ENCODE data around the gene TRIM66.
A peak's percentile ranks its signal among the peaks of the same experiment; 100 is the strongest.

TRIM66 gene

DNA sequence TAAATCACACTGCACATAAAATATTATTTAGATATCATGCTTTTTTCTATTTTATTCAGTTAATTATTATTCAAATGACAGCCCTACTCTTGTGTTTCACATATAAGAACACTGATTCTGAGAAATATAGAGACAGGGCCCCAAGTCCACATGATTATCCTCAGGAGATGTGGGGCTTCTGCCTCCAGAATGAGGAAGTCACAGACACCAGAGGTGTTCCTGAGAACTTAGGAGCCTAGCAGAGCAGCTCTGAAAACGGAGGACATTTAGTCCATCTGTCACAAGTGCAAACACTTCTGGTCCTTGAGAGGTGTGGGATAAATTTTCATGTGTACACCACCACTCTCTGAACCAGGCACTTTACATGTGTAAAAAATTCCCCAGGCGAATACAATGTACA is 26.2 kb downstream of the TRIM66 start:
- no peak for DNase-seq (ENCODE audit: low read depth in 2 of 2)

- DNase-seq (ENCODE audit: low read depth in 2 of 2), result no peak
These were observed 28.0 kb downstream of the TRIM66 start for GRCh38 chr11:8654503-8654902.

- no peak for DNase-seq (ENCODE audit: low read depth in 2 of 2)
These were observed 30.3 kb downstream of the TRIM66 start for GRCh38 chr11:8652140-8652539.

DNA sequence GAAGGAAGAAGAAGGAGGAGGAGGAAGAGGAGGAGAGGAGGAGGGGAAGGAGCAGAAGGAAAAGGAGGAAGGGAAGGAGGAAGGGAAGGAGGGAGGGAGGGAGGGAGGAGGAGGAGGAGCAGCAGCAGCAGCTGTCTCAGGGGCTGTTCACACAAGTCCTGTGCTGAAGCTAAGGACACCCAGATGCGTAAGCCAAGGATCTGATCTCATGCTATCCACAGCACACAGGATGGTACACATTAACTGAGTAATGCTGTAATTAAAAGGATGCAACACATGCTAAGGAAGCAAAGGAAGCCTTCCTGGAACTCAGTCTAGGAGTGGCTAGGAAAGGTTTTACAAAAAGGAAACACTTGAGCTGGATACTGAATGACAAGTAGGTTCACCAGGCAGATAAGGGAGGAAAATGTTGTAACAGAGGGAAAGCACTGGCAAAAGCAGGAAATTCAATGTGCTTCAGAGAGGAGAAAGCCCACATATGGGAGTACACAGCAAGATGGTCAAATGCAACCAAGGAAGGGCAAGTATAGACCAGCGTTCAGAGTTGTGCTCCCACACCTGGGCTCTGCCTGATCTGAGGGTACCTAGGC is 32.0 kb downstream of the TRIM66 start:
- no peak for DNase-seq (ENCODE audit: low read depth in 2 of 2)

GRCh38 chr11:8649361-8649760 is 33.1 kb downstream of the TRIM66 start:
- no peak for DNase-seq (ENCODE audit: low read depth in 2 of 2)

- no peak for DNase-seq (ENCODE audit: low read depth in 2 of 2)
These were observed 35.6 kb downstream of the TRIM66 start for GRCh38 chr11:8646873-8647272.

DNA sequence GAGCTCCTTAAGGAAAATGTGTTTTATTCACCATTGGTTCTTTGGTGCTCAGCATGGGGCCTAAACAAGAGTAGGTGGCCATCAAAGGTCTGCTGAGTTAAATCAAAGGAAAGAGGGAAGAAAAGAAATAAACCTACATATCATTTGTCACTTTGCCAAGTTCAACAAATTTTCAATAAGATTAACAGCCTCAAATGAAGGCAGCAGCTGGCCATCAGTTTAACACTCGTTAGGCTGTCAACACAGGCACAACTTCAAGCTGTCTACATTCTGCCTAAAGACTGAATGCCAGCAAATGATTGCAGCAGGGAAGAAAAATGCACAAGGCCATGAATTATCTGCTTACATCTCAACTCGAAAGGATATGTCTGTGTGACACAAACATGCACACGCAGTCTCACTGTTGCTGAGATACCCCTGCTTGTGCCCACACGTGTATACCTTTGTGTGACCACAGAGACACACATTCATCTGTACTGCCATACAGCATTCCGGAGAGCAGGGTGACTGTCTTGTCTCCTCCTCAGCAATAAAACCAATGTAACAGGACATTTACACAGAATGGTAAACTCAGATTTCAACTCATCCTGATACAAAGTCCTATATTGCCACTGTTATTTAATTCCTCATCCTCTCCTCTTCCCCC is 40.1 kb downstream of the TRIM66 start:
- no peak for DNase-seq (ENCODE audit: low read depth in 2 of 2)

GRCh38 chr11:8641332-8641731 is 41.1 kb downstream of the TRIM66 start:
- no peak for DNase-seq (ENCODE audit: low read depth in 2 of 2)

DNA sequence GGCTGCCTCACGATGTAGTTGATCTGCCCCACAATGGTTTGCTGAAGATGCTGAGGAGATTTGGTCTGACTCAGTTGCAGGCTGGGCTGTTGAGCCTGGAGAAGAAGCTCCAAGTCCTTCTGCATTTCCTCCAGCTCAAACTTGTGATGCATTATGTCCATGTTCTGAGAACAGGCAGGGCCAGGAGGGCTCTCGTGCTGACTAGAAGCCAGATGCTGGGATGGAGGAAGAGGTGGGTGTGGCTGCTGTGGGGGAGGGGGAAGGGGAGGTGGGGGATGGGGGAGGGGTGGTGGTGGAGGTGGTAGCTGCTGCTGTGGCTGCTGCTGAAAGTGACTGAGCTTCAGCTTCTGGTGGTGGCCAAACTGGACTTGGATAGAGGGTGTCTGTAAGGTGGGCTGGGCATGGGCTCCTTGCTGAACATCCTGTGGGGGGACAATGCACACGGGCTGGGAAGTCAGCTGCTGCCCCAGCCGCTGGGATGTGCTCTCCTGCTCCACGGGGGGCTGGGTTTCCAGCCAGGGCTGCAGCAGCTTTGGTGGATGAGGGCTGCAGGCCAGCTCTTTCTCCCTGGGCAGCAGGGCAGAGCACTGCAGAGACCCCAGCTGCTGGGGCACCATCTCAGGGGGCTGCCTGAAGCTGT is 42.1 kb downstream of the TRIM66 start:
- no peak for DNase-seq (ENCODE audit: low read depth in 2 of 2)

DNA sequence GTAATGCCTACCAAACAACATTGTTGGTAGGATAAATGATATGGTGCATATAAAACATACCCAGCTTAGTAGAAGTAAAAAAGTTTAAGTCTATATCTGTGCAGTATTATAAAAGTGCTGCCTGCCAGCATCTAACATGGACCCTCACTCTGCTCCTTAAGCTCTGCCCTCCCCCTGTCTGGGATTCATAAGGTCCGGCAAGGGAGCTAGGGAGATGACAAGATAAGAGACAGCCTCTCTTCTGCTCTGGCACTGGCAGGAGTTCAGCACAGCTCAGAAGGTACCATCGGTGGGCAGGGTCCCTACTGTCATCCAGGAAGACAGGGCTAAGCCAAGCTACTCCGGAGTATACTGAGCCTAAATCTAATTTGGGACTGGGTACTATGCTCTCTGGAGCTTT is 42.8 kb downstream of the TRIM66 start:
- DNase-seq (ENCODE audit: low read depth in 2 of 2), result no peak

- DNase-seq (ENCODE audit: low read depth in 2 of 2), result no peak
These were observed 44.2 kb downstream of the TRIM66 start for GRCh38 chr11:8638300-8638699.

DNA sequence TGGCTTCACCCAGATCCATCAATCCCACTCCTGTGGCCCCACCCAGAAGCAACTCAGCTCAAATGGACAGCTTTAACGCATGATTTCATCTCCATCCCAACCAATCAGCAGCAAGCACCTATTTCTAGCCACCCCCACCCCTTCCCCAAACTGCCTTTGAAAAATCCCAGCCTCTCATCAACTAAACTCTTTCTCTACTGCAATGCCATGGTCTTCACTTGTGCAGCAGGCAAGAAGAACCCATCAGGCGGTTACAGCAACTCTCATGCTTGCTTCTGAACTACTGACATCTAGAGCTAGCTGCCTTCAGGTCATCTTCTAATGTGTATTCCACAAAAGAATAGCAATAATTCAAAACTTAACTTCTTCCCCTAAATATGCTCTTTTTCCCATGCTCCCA is 46.3 kb downstream of the TRIM66 start:
- no peak for DNase-seq (ENCODE audit: low read depth in 2 of 2)

DNA sequence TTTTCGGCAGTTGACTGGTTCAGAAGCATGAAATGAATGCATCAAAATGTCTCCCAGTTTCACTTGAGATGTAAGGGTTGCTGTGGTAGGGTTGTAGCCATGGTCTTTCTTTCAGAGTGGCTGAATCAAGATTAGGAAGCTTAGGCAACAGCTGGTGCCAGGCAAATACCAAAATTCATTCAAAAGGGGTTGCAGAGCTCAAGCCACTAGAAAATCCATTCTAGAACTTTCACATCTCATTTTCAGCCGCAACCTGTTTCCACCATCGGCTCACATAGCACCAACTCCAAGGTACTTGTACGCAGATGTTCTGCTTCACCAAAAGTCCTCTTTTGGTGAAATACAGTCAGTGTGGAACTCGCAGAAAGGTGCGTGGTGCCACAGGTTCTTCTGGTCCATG is 48.0 kb downstream of the TRIM66 start:
- no peak for DNase-seq (ENCODE audit: low read depth in 2 of 2)

DNA sequence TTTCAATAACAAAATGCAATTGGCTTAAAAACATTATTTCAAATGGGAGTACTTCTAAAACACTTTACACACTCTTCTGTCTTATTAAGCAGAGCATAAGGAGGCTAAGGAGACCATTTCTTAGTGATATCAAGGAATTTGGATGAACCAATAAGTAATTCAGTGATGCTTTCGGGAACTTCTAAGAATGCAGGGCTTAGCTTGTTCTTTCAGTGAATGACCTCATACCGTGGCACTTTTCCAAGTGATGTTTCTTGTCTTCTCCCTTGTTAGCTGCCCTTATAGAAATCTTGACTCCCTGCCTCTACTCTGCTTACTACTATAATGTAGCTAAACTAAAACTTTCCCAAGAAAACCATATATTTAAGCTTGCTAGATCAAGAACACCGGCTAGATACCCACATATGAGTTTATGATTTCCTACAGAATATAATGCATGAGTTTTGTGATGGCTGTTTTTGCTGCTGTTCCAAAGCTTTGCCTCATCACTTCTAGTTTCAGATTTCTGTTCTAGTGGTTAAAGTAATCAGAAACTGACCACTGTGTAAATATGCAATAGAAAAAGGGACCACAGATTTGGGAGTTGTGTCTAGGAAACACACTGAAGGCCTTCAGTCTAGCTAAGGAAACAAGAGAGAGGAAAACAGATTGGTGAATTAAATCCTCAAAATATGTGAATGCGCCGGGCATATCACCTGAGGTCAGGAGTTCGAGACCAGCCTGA is 50.9 kb downstream of the TRIM66 start:
- DNase-seq (ENCODE audit: low read depth in 2 of 2), result no peak

GRCh38 chr11:8624698-8625097 is 57.8 kb downstream of the TRIM66 start:
- no peak for DNase-seq (ENCODE audit: low read depth in 2 of 2)

DNA sequence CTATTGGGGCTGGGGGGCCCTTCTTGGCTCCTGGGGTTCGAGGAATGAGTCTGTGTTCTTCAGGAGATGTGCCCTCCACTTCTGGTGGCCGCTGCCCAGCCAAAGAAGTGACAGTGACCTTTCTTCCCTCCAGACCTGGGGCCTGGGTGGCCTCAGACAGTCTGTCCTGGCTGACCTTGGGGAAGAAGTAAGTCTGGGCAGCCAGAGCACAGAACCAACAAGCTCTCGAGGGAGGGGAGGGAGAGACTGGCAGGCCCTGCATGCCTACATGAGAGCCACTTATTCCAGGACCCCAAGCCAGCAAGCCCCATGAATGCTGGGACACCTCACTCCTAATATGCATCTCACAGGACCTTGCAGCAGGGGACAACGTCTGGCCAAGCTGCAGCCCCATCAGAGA is 61.3 kb downstream of the TRIM66 start:
- no peak for DNase-seq (ENCODE audit: low read depth in 2 of 2)

DNA sequence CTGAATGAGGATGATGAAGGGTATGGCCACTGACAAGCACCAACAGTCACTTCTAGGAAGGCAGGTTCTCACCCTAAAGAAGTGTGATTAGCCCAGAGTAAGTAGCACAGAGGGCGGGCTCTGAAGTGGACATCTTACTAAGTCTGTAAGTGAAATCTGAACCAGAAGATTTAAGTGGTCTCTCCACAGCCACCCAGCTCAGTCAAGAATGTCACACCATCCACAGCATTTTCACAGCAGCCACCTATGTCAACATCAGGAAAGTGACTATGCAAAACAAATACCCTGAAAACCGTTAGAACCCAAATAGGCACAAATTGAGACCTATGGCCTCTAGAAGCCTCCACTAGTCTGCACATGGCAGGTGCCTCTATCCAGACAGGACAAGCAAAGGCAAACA is 65.4 kb downstream of the TRIM66 start:
- DNase-seq (ENCODE audit: low read depth in 2 of 2), result no peak

GRCh38 chr11:8615291-8616032 is 67.0 kb downstream of the TRIM66 start:
- DNase-seq (ENCODE audit: low read depth in 2 of 2), result no peak

DNA sequence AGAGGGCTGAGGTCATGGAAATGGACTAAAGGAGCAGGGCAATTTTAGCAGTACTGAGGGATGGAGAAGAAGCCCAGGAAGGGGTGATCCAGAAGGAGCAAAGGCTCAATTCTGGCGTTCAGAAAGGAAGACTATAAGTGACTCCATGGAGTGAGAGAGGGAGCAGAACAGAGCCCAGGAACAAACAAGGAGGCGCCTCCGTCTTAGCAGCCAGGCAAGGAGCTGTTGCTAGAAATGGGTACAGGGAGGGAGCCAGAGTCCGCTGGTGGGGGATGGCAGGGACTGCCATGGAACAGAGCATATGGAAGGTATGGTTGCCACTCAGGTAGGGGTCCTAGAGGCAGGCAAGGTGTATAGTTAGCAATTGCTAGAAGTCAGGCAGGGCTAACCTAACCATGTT is 68.0 kb downstream of the TRIM66 start:
- DNase-seq (ENCODE audit: low read depth in 2 of 2), result no peak

DNA sequence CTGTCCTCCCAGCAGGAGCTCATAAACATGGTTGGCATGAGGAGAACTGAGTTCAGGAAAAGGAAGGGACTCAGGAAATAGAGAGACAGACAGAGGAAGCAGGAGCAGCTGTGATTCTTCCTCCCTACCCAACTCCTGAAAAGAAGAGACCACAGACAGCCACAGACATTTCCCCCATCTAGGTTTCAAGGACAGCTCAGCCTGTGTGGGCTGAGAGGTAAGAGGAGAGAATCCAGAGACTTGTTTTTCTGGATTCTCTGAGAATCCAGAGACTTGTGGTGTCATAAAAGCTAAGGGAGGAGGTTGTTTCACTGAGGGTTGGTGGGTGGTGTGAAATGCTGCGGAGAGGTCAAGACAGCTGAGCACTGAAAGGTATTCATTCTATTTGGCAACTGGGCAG is 69.4 kb downstream of the TRIM66 start:
- DNase-seq (ENCODE audit: low read depth in 2 of 2), result no peak

- no peak for DNase-seq (ENCODE audit: low read depth in 2 of 2)
These were observed 69.9 kb downstream of the TRIM66 start for GRCh38 chr11:8612522-8612921.

GRCh38 chr11:8610532-8611116 is 71.8 kb downstream of the TRIM66 start:
- peak in 1 of 2 donors; percentile 5 for DNase-seq (ENCODE audit: low read depth in 2 of 2)
